Measurements from ENCODE around the gene ZNF688. TPM values are rescaled to one million over a fixed set of nuclear protein-coding genes. Genes with fewer than 3 reads are reported as not detected.

Gene ZNF688
- total and polyA plus RNA-seq, 5 donors = 10.8 to 16.1 (median 12.9) TPM

DNA sequence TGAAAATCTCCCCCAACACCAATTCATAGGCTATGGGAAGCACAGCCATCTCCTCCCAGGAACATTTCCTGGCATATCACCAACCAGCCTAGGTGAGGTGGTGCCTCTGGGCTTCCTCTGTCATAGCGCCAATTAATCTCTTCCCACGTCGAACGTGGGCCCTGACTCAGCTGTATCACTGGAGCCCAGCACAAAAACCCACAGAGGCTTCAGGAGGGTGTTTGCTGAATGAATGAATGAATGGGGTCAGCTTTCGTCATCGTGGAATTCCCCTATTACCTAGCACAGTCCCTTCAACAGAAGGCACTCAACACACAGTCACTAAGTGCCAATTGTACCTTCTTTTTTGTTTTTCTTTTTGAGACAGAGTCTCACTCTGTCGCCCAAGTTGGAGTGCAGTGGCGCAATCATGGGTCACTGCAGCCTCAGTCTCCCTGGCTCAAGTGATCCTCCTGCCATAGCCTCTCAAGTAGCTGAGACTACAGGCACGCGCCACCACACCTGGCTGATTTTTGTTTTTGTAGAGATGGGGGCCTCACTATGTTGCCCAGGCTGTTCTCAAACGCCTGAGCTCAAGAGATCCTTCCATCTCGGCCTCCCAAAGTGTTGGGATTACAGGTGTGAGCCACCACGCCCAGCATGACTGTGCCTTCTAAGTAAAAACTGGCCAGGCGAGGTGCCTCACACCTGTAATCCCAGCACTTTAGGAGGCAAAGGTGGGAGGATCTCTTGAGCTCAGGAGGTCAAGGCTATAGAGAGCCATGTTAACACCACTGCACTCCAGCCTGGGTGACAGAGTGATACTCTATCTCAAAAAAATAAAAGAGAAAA is 4.1 kb downstream of the ZNF688 start:
- H3K4me1 ChIP-seq (ENCODE audit: control insufficient read depth, insufficient read depth, low read length) = no peaks in the 10 kb centered on the region
- no peaks in the 10 kb centered on the region for H3K9me3 ChIP-seq (ENCODE audit: control insufficient read depth, low read length)
- 85% methylated on average over 14 of the region's 14 CpGs for WGBS
- intact Hi-C loops (cut with DNase I) = no loop called here
- DNase-seq (no peak), ATAC-seq (no peak)
- H3K27ac ChIP-seq (ENCODE audit: low read length) = no peak overlapping the region
- no peaks in the 10 kb centered on the region for H3K27me3 ChIP-seq (ENCODE audit: control insufficient read depth, insufficient read depth)
- H3K4me3 ChIP-seq (ENCODE audit: low read length) = no peak overlapping the region

GRCh38 chr16:30566531-30566930 is 5.0 kb downstream of the ZNF688 start:
- DNase-seq (no peak), ATAC-seq (no peak)
- no peaks in the 10 kb centered on the region for H3K4me1 ChIP-seq (ENCODE audit: control insufficient read depth, insufficient read depth, low read length)
- no peak overlapping the region for H3K27ac ChIP-seq (ENCODE audit: low read length)
- intact Hi-C loops (cut with DNase I) = no loop called here
- no peak overlapping the region for H3K4me3 ChIP-seq (ENCODE audit: low read length)
- H3K27me3 ChIP-seq (ENCODE audit: control insufficient read depth, insufficient read depth) = no peaks in the 10 kb centered on the region
- no peaks in the 10 kb centered on the region for H3K9me3 ChIP-seq (ENCODE audit: control insufficient read depth, low read length)
- 82% methylated on average over 4 of the region's 4 CpGs for WGBS

GRCh38 chr16:30565984-30566383 is 5.5 kb downstream of the ZNF688 start:
- intact Hi-C loops (cut with DNase I) = no loop called here
- 70% methylated on average over 8 of the region's 8 CpGs for WGBS
- ATAC-seq = no peak

GRCh38 chr16:30565526-30565925 is 6.0 kb downstream of the ZNF688 start:
- Histone ChIP-seq H3K27me3 (ENCODE audit: control insufficient read depth, insufficient read depth) (no peaks in the 10 kb centered on the region), H3K4me3 (ENCODE audit: low read length) (no peak overlapping the region), H3K4me1 (ENCODE audit: control insufficient read depth, insufficient read depth, low read length) (no peaks in the 10 kb centered on the region), H3K27ac (ENCODE audit: low read length) (no peak overlapping the region), H3K9me3 (ENCODE audit: control insufficient read depth, low read length) (no peaks in the 10 kb centered on the region)
- DNase-seq (no peak), ATAC-seq (no peak)
- intact Hi-C loops (cut with DNase I) = no loop called here
- 67% methylated on average over 7 of the region's 7 CpGs for WGBS

More at GRCh38 chr16:30565984-30566383, 5.5 kb downstream of the ZNF688 start:
- Histone ChIP-seq H3K27ac (ENCODE audit: low read length) (no peak overlapping the region), H3K27me3 (ENCODE audit: control insufficient read depth, insufficient read depth) (no peaks in the 10 kb centered on the region), H3K4me1 (ENCODE audit: control insufficient read depth, insufficient read depth, low read length) (no peaks in the 10 kb centered on the region), H3K9me3 (ENCODE audit: control insufficient read depth, low read length) (no peaks in the 10 kb centered on the region), H3K4me3 (ENCODE audit: low read length) (no peak overlapping the region)
- DNase-seq = no peak

- H3K27me3 ChIP-seq (ENCODE audit: control insufficient read depth, insufficient read depth) = no peaks in the 10 kb centered on the region
- ATAC-seq = no peak
- peaks cover 5% of the 10 kb centered on the region for H3K4me1 ChIP-seq (ENCODE audit: control insufficient read depth, insufficient read depth, low read length)
- DNase-seq = no peak
- no peaks in the 10 kb centered on the region for H3K9me3 ChIP-seq (ENCODE audit: control insufficient read depth, low read length)
- H3K27ac ChIP-seq (ENCODE audit: low read length) = no peak overlapping the region
- 94% methylated on average over 14 of the region's 14 CpGs for WGBS
- H3K4me3 ChIP-seq (ENCODE audit: low read length) = no peak overlapping the region
- intact Hi-C loops (cut with DNase I) = no loop called here
Measured at GRCh38 chr16:30562021-30562420, 9.5 kb downstream of the ZNF688 start.

GRCh38 chr16:30561089-30561816 is 10.3 kb downstream of the ZNF688 start:
- Histone ChIP-seq H3K27me3 (ENCODE audit: control insufficient read depth, insufficient read depth) (no peaks in the 10 kb centered on the region), H3K9me3 (ENCODE audit: control insufficient read depth, low read length) (no peaks in the 10 kb centered on the region), H3K4me3 (ENCODE audit: low read length) (peak overlapping the region; percentile 39), H3K27ac (ENCODE audit: low read length) (peak overlapping the region; percentile 58), H3K4me1 (ENCODE audit: control insufficient read depth, insufficient read depth, low read length) (peaks cover 5% of the 10 kb centered on the region)
- 13% methylated on average over 46 of the region's 46 CpGs for WGBS
- peak; percentile 48 to 78 (median 76) for DNase-seq
- ATAC-seq = peak in 1 of 2 donors; percentile 4
- intact Hi-C loops (cut with DNase I) = no loop called here

GRCh38 chr16:30559690-30560089 is 11.8 kb downstream of the ZNF688 start:
- Histone ChIP-seq H3K27me3 (ENCODE audit: control insufficient read depth, insufficient read depth) (no peaks in the 10 kb centered on the region), H3K9me3 (ENCODE audit: control insufficient read depth, low read length) (no peaks in the 10 kb centered on the region), H3K4me1 (ENCODE audit: control insufficient read depth, insufficient read depth, low read length) (peaks cover 5% of the 10 kb centered on the region), H3K27ac (ENCODE audit: low read length) (no peak overlapping the region), H3K4me3 (ENCODE audit: low read length) (no peak overlapping the region)
- intact Hi-C loops (cut with DNase I) = no loop called here
- ATAC-seq (no peak), DNase-seq (peak in 2 of 3 donors; percentile 50 to 64)
- WGBS = 90% methylated on average over 6 of the region's 6 CpGs

DNA sequence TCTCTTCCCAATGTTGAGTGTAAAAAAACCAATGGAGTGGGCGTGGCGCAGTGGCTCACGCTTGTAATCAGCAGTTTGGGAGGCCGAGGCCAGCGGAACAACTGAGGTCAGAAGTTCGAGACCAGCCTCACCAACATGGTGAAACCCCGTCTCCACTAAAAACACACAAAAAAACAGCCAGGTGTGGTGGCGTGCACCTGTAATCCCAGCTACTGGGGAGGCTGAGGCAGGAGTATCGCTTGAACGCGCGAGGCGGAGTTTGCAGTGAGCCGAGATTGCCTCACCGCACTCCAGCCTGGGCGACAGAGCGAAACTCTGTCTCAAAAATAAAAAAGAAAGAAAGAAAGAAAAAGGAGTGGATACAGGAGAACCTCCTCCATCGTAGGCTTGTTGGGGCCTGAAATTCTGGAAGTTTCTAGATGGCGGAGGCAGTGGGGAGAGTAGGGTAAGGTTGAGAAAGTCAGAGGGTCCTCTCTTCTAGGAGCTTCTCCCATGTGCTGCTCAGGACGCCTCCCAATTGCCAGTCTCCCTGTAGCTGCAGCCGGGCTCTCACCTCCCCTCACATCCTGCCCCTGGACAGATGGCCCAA is 12.6 kb downstream of the ZNF688 start:
- Histone ChIP-seq H3K4me1 (ENCODE audit: control insufficient read depth, insufficient read depth, low read length) (peaks cover 5% of the 10 kb centered on the region), H3K27ac (ENCODE audit: low read length) (peak overlapping the region; percentile 91), H3K27me3 (ENCODE audit: control insufficient read depth, insufficient read depth) (no peaks in the 10 kb centered on the region), H3K9me3 (ENCODE audit: control insufficient read depth, low read length) (no peaks in the 10 kb centered on the region), H3K4me3 (ENCODE audit: low read length) (peak overlapping the region; percentile 68)
- 82% methylated on average over 21 of the region's 21 CpGs for WGBS
- DNase-seq (no peak), ATAC-seq (no peak)
- intact Hi-C loops (cut with DNase I) = loop anchor here in 1 of 4 donors (1.0 kb wide), 1 partner anchor 24 kb away; no protein-coding TSS in a partner anchor

- peaks cover 7% of the 10 kb centered on the region for H3K4me1 ChIP-seq (ENCODE audit: control insufficient read depth, insufficient read depth, low read length)
- H3K27me3 ChIP-seq (ENCODE audit: control insufficient read depth, insufficient read depth) = no peaks in the 10 kb centered on the region
- under 1% methylated on average over 74 of the region's 74 CpGs for WGBS
- peak within 1 kb of the TSS; percentile 94 for H3K27ac ChIP-seq (ENCODE audit: low read length)
- ATAC-seq (peak; percentile 97), DNase-seq (peak; percentile 98 to 99 (median 99))
- peak within 1 kb of the TSS; percentile 68 for H3K4me3 ChIP-seq (ENCODE audit: low read length)
- no peaks in the 10 kb centered on the region for H3K9me3 ChIP-seq (ENCODE audit: control insufficient read depth, low read length)
- intact Hi-C loops (cut with DNase I) = loop anchor here in 1 of 4 donors (1.0 kb wide), 1 partner anchor 23 kb away; no protein-coding TSS in a partner anchor
Measured at GRCh38 chr16:30557957-30558788, 13.3 kb downstream of the ZNF688 start, which contains the start of gene ZNF764. Gene ZNF764, minus strand, starts transcription at chr16:30558374. Its CDS starts 192 bp downstream, at chr16:30558182.

- intact Hi-C loops (cut with DNase I) = no loop called here
- peaks cover 7% of the 10 kb centered on the region for H3K4me1 ChIP-seq (ENCODE audit: control insufficient read depth, insufficient read depth, low read length)
- ATAC-seq (peak in 1 of 2 donors; percentile 4), DNase-seq (peak in 1 of 3 donors; percentile 32)
- under 1% methylated on average over 17 of the region's 17 CpGs for WGBS
- peak overlapping the region; percentile 68 for H3K4me3 ChIP-seq (ENCODE audit: low read length)
- H3K27me3 ChIP-seq (ENCODE audit: control insufficient read depth, insufficient read depth) = no peaks in the 10 kb centered on the region
- H3K27ac ChIP-seq (ENCODE audit: low read length) = peak overlapping the region; percentile 94
- H3K9me3 ChIP-seq (ENCODE audit: control insufficient read depth, low read length) = no peaks in the 10 kb centered on the region
Measured at GRCh38 chr16:30557707-30557956, 13.9 kb downstream of the ZNF688 start.
